GM19467 (cell line): ENCODE results near the gene PLET1.

Experiments
- ATAC-seq: cut with Tn5 transposase; IDR thresholded peaks from one replicate; pipeline ENCODE4 v1.9.1; 2021; ENCODE audit warnings: mild to moderate bottlenecking, moderate library complexity; ENCODE audit not compliant: unreplicated experiment

The PLET1 gene

GRCh38 chr11:112285841-112286311, 25.2 kb upstream of the PLET1 start:
- ATAC-seq, result no peak

GRCh38 chr11:112281726-112282125, 21.1 kb upstream of the PLET1 start:
- no peak for ATAC-seq

- peak; percentile 82 for ATAC-seq
Measured at GRCh38 chr11:112280268-112281126, 19.8 kb upstream of the PLET1 start.

- ATAC-seq, result peak; percentile 30
Measured at GRCh38 chr11:112279901-112280267, 19.2 kb upstream of the PLET1 start.

GRCh38 chr11:112278803-112279202, 18.1 kb upstream of the PLET1 start:
- no peak for ATAC-seq

GRCh38 chr11:112277941-112278340, 17.3 kb upstream of the PLET1 start:
- no peak for ATAC-seq

GRCh38 chr11:112277029-112277428, 16.4 kb upstream of the PLET1 start:
- ATAC-seq, result no peak

GRCh38 chr11:112274007-112274783, 13.5 kb upstream of the PLET1 start:
- ATAC-seq, result no peak

- no peak for ATAC-seq
Measured at GRCh38 chr11:112273066-112273465, 12.4 kb upstream of the PLET1 start.

GRCh38 chr11:112271242-112271641, 10.6 kb upstream of the PLET1 start:
- no peak for ATAC-seq

GRCh38 chr11:112270551-112271180, 10.0 kb upstream of the PLET1 start:
- no peak for ATAC-seq

- ATAC-seq, result no peak
Measured at GRCh38 chr11:112269139-112269538, 8.5 kb upstream of the PLET1 start.

- no peak for ATAC-seq
Measured at GRCh38 chr11:112268406-112268805, 7.7 kb upstream of the PLET1 start.

GRCh38 chr11:112267188-112267591, 6.5 kb upstream of the PLET1 start:
- no peak for ATAC-seq

GRCh38 chr11:112266410-112266778, 5.7 kb upstream of the PLET1 start:
- no peak for ATAC-seq

- no peak for ATAC-seq
Measured at GRCh38 chr11:112265659-112266409, 5.2 kb upstream of the PLET1 start.

GRCh38 chr11:112255067-112255720, 5.5 kb downstream of the PLET1 start:
- no peak for ATAC-seq

GRCh38 chr11:112253605-112254242, 6.9 kb downstream of the PLET1 start:
- ATAC-seq, result no peak

- ATAC-seq, result no peak
Measured at GRCh38 chr11:112249871-112250610, 10.6 kb downstream of the PLET1 start.
